Stimulated activated effector memory CD8-positive, alpha-beta T cell treated with anti-CD3 and anti-CD28 coated beads, Interleukin-12 subunit alpha, Interleukin-12 subunit beta, amount 100 ng/mL, for 72 hours (primary cell): ENCODE measurements around the gene ITPK1.

Experiments
- ATAC-seq: fragments of 150-1000 bp; cut with Tn5 transposase; 2 replicates; pipeline ENCODE4 v1.10.0; 2021
- DNase-seq, 2 donors: peaks; one replicate each; pipeline ENCODE4 v3.0.0; 2021 to 2022; ENCODE audit warnings: low spot score in 2 of 2
- H3K27ac Mint-ChIP-seq: one replicate; pipeline ENCODE4 v1.8.0; 2022; ENCODE audit warnings: mild to moderate bottlenecking, mixed read lengths
- H3K36me3 Mint-ChIP-seq: one replicate; pipeline ENCODE4 v1.8.0; 2022; ENCODE audit warnings: mild to moderate bottlenecking, mixed read lengths
- H3K4me1 Mint-ChIP-seq: one replicate; pipeline ENCODE4 v1.8.0; 2022; ENCODE audit warnings: mixed read lengths
- H3K4me3 Mint-ChIP-seq: one replicate; pipeline ENCODE4 v1.8.0; 2022; ENCODE audit warnings: mild to moderate bottlenecking, mixed read lengths
- H3K9me3 Mint-ChIP-seq: one replicate; pipeline ENCODE4 v1.8.0; 2022; ENCODE audit warnings: mixed read lengths

ITPK1 gene

GRCh38 chr14:92974541-92975345 lies 141.0 kb downstream of the ITPK1 start:
- ATAC-seq (no peak), DNase-seq (no peak)
- H3K4me1 Mint-ChIP-seq, result peaks cover 15% of the 10 kb centered on the region
- no peak overlapping the region for H3K4me3 Mint-ChIP-seq
- H3K27ac Mint-ChIP-seq, result no peak overlapping the region
- H3K36me3 Mint-ChIP-seq, result no peaks in the 10 kb centered on the region
- H3K9me3 Mint-ChIP-seq, result peaks cover 18% of the 10 kb centered on the region

DNA sequence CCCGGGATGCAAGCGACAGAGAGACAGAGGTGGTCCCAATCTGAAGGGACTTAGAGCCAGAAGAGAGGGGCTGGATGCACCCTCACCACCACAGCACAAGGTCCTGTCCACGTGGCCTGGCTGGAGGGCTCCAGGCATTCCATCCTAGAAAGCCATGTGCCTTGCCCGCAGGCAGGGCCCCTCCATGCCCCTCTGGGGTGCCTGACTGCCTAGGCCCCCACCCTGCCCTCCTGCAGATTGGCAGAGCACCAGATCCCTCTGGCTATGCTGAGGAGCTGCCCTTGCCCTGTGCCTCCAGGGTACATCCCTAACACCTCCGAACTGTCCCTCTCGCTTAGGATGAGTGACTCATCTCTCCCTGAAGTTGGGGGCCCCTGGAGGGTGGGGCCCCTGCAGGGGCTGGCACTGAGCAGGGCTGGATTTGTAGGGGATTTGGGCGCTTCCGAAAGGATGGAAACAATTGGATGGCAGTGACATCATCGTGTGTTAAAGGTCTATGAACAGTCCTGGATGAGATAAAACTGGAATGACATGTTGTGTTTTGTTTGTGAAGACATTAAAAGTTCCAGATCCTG lies 141.8 kb downstream of the ITPK1 start:
- no peak for ATAC-seq
- Mint-ChIP-seq H3K27ac (no peak overlapping the region), H3K36me3 (no peaks in the 10 kb centered on the region), H3K4me3 (no peak overlapping the region), H3K9me3 (peaks cover 11% of the 10 kb centered on the region), H3K4me1 (peaks cover 15% of the 10 kb centered on the region)
- DNase-seq, result no peak

- peak; percentile 18 to 64 for DNase-seq
- Mint-ChIP-seq H3K4me1 (peaks cover 15% of the 10 kb centered on the region), H3K27ac (no peak overlapping the region), H3K9me3 (peaks cover 11% of the 10 kb centered on the region), H3K4me3 (no peak overlapping the region), H3K36me3 (no peaks in the 10 kb centered on the region)
- ATAC-seq, result no peak
These were observed 142.4 kb downstream of the ITPK1 start for GRCh38 chr14:92973261-92973797.

DNA sequence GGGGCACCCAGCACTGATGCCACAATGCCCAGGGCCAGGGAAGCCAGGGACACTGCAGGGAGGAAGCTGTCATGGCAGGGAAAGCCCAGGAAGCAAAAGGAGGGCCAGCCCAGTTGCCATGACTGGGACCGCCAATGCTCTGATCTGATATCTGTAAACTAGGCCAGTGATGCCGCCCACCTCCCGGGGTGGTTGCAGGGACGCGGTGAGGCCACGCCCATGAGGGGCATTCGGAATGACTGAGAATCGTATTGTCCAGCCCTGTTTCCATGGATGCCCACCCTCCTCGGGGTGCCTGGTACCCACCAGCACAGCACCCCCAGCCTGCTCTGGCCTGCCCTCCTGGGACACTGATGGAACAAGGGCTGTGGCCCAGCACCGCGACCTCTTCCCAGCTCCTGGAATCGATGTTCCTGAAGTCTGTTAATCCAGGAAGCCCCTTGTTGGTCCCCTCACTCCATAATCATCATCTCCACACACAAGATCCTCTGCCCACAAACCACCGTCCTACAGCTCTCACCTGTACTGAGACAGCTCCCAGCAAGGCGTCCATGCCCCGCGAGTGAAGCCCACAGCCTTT lies 144.0 kb downstream of the ITPK1 start:
- Mint-ChIP-seq H3K27ac (no peak overlapping the region), H3K36me3 (no peaks in the 10 kb centered on the region), H3K4me3 (no peak overlapping the region)

GRCh38 chr14:92970271-92970670 lies 145.5 kb downstream of the ITPK1 start:
- ATAC-seq (no peak), DNase-seq (no peak)
- H3K27ac Mint-ChIP-seq, result no peak overlapping the region
- no peaks in the 10 kb centered on the region for H3K36me3 Mint-ChIP-seq
- peaks cover 3% of the 10 kb centered on the region for H3K9me3 Mint-ChIP-seq
- H3K4me1 Mint-ChIP-seq, result peaks cover 17% of the 10 kb centered on the region
- no peak overlapping the region for H3K4me3 Mint-ChIP-seq

More for the DNA sequence above, 144.0 kb downstream of the ITPK1 start:
- Mint-ChIP-seq H3K4me1 (peaks cover 15% of the 10 kb centered on the region), H3K9me3 (peaks cover 10% of the 10 kb centered on the region)
- DNase-seq, result no peak
- ATAC-seq, result no peak

DNA sequence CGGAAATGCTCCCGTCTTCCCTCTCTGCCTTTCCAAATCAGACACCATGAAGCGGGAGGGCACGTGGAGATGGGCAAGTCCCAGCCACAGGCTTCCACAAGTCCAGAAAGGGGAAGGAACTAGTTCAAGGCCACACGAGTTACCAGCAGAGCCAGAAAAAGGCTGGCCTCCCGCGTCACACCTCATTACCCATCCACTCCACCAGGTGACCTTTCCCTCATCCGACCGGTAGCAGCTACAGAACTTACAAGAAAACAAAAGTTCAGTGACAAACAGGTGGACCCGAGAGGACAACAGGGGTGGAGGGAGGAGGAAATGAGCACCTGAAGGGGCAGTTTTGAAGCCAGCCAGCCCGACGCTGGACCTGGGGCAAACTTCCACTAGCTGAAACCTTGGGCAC lies 145.9 kb downstream of the ITPK1 start:
- H3K4me3 Mint-ChIP-seq, result no peak overlapping the region
- H3K36me3 Mint-ChIP-seq, result no peaks in the 10 kb centered on the region
- peaks cover 3% of the 10 kb centered on the region for H3K9me3 Mint-ChIP-seq
- peaks cover 21% of the 10 kb centered on the region for H3K4me1 Mint-ChIP-seq
- DNase-seq (no peak), ATAC-seq (no peak)
- H3K27ac Mint-ChIP-seq, result no peak overlapping the region

GRCh38 chr14:92969430-92969829 lies 146.3 kb downstream of the ITPK1 start:
- Mint-ChIP-seq H3K9me3 (peaks cover 3% of the 10 kb centered on the region), H3K4me1 (peaks cover 21% of the 10 kb centered on the region), H3K27ac (no peak overlapping the region), H3K4me3 (no peak overlapping the region), H3K36me3 (no peaks in the 10 kb centered on the region)
- ATAC-seq, result no peak
- DNase-seq, result no peak

DNA sequence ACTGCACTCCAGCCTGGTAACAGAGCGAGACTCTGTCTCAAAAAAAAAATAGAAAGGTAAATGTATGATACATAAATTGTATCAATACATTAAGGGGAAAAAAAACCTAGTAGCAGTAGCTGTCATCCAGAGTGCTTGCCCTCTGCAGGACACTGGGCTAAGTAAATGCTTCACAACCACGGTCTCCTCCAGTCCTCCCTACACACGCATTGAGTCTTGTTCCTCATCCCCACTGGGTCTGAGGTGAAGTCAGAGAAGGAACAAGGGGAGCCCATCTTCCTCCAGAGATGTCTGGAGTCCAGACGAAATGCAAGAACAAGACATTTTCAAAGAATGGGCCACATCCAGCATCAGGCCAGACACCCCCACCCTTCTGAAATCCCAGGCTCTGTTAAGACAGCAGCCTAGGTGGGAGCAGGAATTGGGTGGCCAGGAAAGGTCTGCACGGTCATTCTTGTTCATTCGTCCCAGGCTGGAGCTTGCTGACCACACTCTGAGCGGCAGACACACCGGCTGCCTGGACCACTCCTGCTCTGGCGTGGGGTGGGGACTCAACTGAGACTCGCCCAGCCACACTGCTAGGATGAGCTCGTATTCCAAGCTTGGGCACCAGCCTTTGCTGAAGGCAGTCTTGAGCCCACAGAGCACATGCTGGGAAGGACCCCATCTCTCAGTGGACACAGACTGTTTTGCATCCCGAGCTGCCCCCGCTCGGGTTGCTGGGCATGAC lies 147.3 kb downstream of the ITPK1 start:
- no peak for ATAC-seq
- H3K9me3 Mint-ChIP-seq, result peaks cover 3% of the 10 kb centered on the region
- no peak overlapping the region for H3K27ac Mint-ChIP-seq
- no peak for DNase-seq
- no peaks in the 10 kb centered on the region for H3K36me3 Mint-ChIP-seq
- H3K4me3 Mint-ChIP-seq, result no peak overlapping the region
- peaks cover 21% of the 10 kb centered on the region for H3K4me1 Mint-ChIP-seq

DNA sequence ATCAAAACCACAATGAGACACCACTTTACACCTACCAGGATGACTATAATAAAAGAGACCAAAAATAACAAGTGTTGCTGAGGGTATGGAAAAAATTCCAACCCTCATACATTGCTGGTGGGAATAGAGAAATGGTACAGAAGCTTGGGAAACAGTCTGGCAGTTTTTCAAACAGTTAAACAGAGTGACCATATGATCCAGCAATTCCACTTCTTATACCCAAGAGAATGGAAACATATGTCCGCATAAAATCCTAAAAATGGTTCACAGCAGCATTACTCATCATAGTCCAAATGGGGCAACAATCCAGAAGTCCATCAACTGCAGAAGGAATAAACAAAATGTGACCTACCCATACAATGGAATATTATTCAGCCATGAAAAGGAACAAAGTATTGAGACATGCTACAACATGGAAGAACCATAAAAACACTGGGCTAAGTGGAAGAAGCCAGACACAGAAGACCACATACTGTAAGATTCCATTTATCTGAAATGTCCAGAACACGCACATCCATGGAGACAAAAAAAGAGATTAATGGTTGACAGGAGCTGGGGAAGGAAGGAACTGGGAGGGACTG lies 148.3 kb downstream of the ITPK1 start:
- Mint-ChIP-seq H3K36me3 (no peaks in the 10 kb centered on the region), H3K27ac (no peak overlapping the region), H3K4me1 (peaks cover 21% of the 10 kb centered on the region), H3K4me3 (no peak overlapping the region), H3K9me3 (peaks cover 3% of the 10 kb centered on the region)
- no peak for ATAC-seq
- no peak for DNase-seq

GRCh38 chr14:92965281-92965680 lies 150.4 kb downstream of the ITPK1 start:
- Mint-ChIP-seq H3K9me3 (peaks cover 3% of the 10 kb centered on the region), H3K4me3 (no peak overlapping the region), H3K27ac (peak overlapping the region; percentile 60), H3K36me3 (no peaks in the 10 kb centered on the region), H3K4me1 (peaks cover 6% of the 10 kb centered on the region)
- no peak for ATAC-seq
- no peak for DNase-seq

- peak overlapping the region; percentile 76 for H3K27ac Mint-ChIP-seq
- H3K4me1 Mint-ChIP-seq, result peaks cover 6% of the 10 kb centered on the region
These were observed 151.3 kb downstream of the ITPK1 start for GRCh38 chr14:92964124-92965109.

GRCh38 chr14:92963301-92964123 lies 152.2 kb downstream of the ITPK1 start:
- Mint-ChIP-seq H3K4me3 (no peak overlapping the region), H3K9me3 (peaks cover 3% of the 10 kb centered on the region), H3K4me1 (peaks cover 6% of the 10 kb centered on the region), H3K36me3 (peaks cover under 1% of the 10 kb centered on the region), H3K27ac (peak overlapping the region; percentile 76)
- no peak for DNase-seq
- ATAC-seq, result no peak

More at GRCh38 chr14:92964124-92965109, 151.3 kb downstream of the ITPK1 start:
- Mint-ChIP-seq H3K4me3 (no peak overlapping the region), H3K9me3 (peaks cover 3% of the 10 kb centered on the region), H3K36me3 (no peaks in the 10 kb centered on the region)
- no peak for ATAC-seq
- no peak for DNase-seq

- no peak overlapping the region for H3K27ac Mint-ChIP-seq
- peaks cover 3% of the 10 kb centered on the region for H3K9me3 Mint-ChIP-seq
- no peak for ATAC-seq
These were observed 153.0 kb downstream of the ITPK1 start for GRCh38 chr14:92962831-92963095.

More at GRCh38 chr14:92962831-92963095, 153.0 kb downstream of the ITPK1 start:
- Mint-ChIP-seq H3K36me3 (peaks cover 8% of the 10 kb centered on the region), H3K4me3 (no peak overlapping the region), H3K4me1 (peaks cover 6% of the 10 kb centered on the region)
- no peak for DNase-seq
